DOHH2 (cell line): Measurements from ENCODE around the gene PON1.

Source experiments
- H3F3A ChIP-seq: fragments of 200-600 bp; sonication (generic), shearing (Covaris generic); 2 replicates; pipeline ENCODE4 v1.6.0; 2016; ENCODE audit warnings: antibody characterized with exemption, mild to moderate bottlenecking; ENCODE audit not compliant: control insufficient read depth, insufficient read depth
- H3K27ac ChIP-seq: fragments of 200-600 bp; sonication (generic); 2 replicates; pipeline ENCODE4 v1.5.1; 2014; ENCODE audit warnings: low read depth, mild to moderate bottlenecking, low read length, moderate library complexity
- H3K27me3 ChIP-seq: fragments of 200-600 bp; sonication (generic); 2 replicates; pipeline ENCODE4 v1.6.1; 2014; ENCODE audit warnings: mild to moderate bottlenecking, low read length, mixed read lengths; ENCODE audit not compliant: control insufficient read depth
- H3K36me3 ChIP-seq: fragments of 200-600 bp; sonication (generic); 2 replicates; pipeline ENCODE4 v1.6.1; 2014; ENCODE audit warnings: mild to moderate bottlenecking, low read length, moderate library complexity, mixed read lengths; ENCODE audit not compliant: control insufficient read depth
- H3K4me1 ChIP-seq: fragments of 200-600 bp; sonication (generic); 2 replicates; pipeline ENCODE4 v1.6.1; 2014; ENCODE audit warnings: mild to moderate bottlenecking, low read length, mixed read lengths; ENCODE audit not compliant: control insufficient read depth
- H3K4me2 ChIP-seq: fragments of 200-600 bp; sonication (generic); 2 replicates; pipeline ENCODE4 v1.6.0; 2014; ENCODE audit warnings: mild to moderate bottlenecking, low read length, moderate library complexity
- H3K4me3 ChIP-seq: fragments of 200-600 bp; sonication (generic); 2 replicates; pipeline ENCODE4 v1.5.1; 2014; ENCODE audit warnings: mild to moderate bottlenecking, low read length, mixed read lengths
- H3K79me2 ChIP-seq: fragments of 200-600 bp; sonication (generic); 2 replicates; pipeline ENCODE4 v1.6.1; 2014; ENCODE audit warnings: mild to moderate bottlenecking, low read length, mixed read lengths; ENCODE audit not compliant: control insufficient read depth
- H3K9me2 ChIP-seq: fragments of 200-600 bp; sonication (generic); replicated peaks from 2 replicates; pipeline ENCODE4 v1.6.1; 2014; ENCODE audit warnings: mild to moderate bottlenecking, low read length, mixed read lengths; ENCODE audit not compliant: control insufficient read depth
- H3K9me3 ChIP-seq: fragments of 200-600 bp; sonication (generic); 2 replicates; pipeline ENCODE4 v1.6.1; 2014; ENCODE audit warnings: antibody characterized with exemption, low read length, mixed read lengths; ENCODE audit not compliant: control insufficient read depth, insufficient read depth
- H4K20me1 ChIP-seq: fragments of 200-600 bp; sonication (generic); 2 replicates; pipeline ENCODE4 v1.6.0; 2014; ENCODE audit warnings: low read depth, mild to moderate bottlenecking, antibody characterized with exemption, low read length, moderate library complexity; ENCODE audit not compliant: control insufficient read depth, insufficient read depth
- EZH2phosphoT487 ChIP-seq: fragments of 200-600 bp; sonication (generic); IDR thresholded peaks from 2 replicates; pipeline ENCODE4 v1.6.1; 2017; ENCODE audit warnings: borderline replicate concordance, mild to moderate bottlenecking, antibody characterized with exemption, low read length, moderate library complexity, mixed read lengths
- TF ChIP-seq, protein P1 (sequence below): fragments of 200-600 bp; sonication (generic); IDR thresholded peaks from one replicate; pipeline ENCODE4 v1.5.1; 2014; ENCODE audit warnings: antibody characterized with exemption, mild to moderate bottlenecking, low read depth, low read length; ENCODE audit not compliant: poor library complexity, severe bottlenecking

The PON1 gene

GRCh38 chr7:95263785-95264362 is 60.5 kb downstream of the PON1 start:
- H3K4me1 ChIP-seq = no peaks in the 10 kb centered on the region
- TF ChIP-seq EZH2phosphoT487 = no peak
- no peaks in the 10 kb centered on the region; the same call in 1 of the 2 replicates for H3K9me2 ChIP-seq

DNA sequence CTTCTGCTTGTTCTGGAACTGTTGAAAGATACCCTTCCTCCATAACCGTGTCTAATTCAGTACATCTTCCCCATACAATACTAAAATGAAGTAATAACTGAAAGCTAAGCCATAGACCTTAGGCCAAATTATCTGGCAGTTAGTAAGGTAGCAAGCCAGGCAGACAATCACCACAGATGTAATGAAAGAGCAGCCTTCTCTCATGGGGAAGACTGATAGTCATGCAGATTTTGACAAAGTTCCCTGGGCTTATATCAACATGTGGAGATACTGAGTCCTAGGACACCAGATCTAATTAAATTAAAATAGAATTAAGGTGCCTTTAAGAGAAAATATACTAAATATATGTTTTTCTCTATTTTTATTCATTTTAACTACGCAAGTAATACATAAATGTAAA is 61.5 kb downstream of the PON1 start:
- no peak overlapping the region for H3K4me2 ChIP-seq
- H3K79me2 ChIP-seq = no peaks in the 10 kb centered on the region
- TF ChIP-seq, protein P1, sequence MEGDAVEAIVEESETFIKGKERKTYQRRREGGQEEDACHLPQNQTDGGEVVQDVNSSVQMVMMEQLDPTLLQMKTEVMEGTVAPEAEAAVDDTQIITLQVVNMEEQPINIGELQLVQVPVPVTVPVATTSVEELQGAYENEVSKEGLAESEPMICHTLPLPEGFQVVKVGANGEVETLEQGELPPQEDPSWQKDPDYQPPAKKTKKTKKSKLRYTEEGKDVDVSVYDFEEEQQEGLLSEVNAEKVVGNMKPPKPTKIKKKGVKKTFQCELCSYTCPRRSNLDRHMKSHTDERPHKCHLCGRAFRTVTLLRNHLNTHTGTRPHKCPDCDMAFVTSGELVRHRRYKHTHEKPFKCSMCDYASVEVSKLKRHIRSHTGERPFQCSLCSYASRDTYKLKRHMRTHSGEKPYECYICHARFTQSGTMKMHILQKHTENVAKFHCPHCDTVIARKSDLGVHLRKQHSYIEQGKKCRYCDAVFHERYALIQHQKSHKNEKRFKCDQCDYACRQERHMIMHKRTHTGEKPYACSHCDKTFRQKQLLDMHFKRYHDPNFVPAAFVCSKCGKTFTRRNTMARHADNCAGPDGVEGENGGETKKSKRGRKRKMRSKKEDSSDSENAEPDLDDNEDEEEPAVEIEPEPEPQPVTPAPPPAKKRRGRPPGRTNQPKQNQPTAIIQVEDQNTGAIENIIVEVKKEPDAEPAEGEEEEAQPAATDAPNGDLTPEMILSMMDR = no peak
- no peak for TF ChIP-seq EZH2phosphoT487
- H3F3A ChIP-seq = no peaks in the 10 kb centered on the region
- no peaks in the 10 kb centered on the region for H4K20me1 ChIP-seq
- no peaks in the 10 kb centered on the region for H3K36me3 ChIP-seq
- H3K27ac ChIP-seq = no peak overlapping the region
- H3K27me3 ChIP-seq = no peaks in the 10 kb centered on the region
- H3K4me1 ChIP-seq = no peaks in the 10 kb centered on the region
- H3K4me3 ChIP-seq = no peak overlapping the region
- H3K9me3 ChIP-seq = no peaks in the 10 kb centered on the region
- no peaks in the 10 kb centered on the region for H3K9me2 ChIP-seq

More at GRCh38 chr7:95263785-95264362, 60.5 kb downstream of the PON1 start:
- H3K36me3 ChIP-seq = no peaks in the 10 kb centered on the region
- no peaks in the 10 kb centered on the region for H3K9me3 ChIP-seq
- no peaks in the 10 kb centered on the region for H4K20me1 ChIP-seq
- H3K27ac ChIP-seq = no peak overlapping the region
- H3F3A ChIP-seq = no peaks in the 10 kb centered on the region
- H3K27me3 ChIP-seq = no peaks in the 10 kb centered on the region
- H3K4me2 ChIP-seq = no peak overlapping the region
- H3K4me3 ChIP-seq = no peak overlapping the region
- no peaks in the 10 kb centered on the region for H3K79me2 ChIP-seq

DNA sequence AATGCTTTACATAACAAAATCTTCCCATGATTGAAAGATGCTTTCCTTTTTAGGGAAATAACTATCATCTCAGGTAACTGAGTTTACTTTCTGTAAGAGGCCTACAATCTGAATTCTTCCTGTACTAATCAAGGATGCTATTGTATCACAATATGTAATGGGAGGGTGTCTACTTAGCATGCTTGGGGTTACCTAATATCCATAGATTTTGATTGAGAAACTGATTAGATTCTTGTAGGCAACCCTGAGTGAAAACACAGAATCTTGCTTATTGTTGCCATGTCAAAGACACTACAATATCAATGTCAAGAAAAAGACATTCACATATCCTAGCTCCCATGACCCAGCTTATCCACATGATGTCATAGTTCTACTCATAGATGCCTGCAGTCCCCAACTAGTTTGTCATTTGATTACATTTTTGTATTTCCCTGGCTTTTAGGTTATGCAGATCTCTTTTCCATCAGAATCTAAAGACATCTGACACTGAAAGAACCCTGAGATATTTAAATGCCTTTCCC is 62.4 kb downstream of the PON1 start:
- no peaks in the 10 kb centered on the region for H3K79me2 ChIP-seq
- H3K36me3 ChIP-seq = no peaks in the 10 kb centered on the region
- H3K9me3 ChIP-seq = no peaks in the 10 kb centered on the region
- TF ChIP-seq, protein P1 = no peak
- TF ChIP-seq EZH2phosphoT487 = no peak
- no peaks in the 10 kb centered on the region for H3K27me3 ChIP-seq
- H3K27ac ChIP-seq = no peak overlapping the region
- H3K4me1 ChIP-seq = no peaks in the 10 kb centered on the region
- no peak overlapping the region for H3K4me2 ChIP-seq
- no peaks in the 10 kb centered on the region for H3F3A ChIP-seq
- no peaks in the 10 kb centered on the region for H4K20me1 ChIP-seq
- no peak overlapping the region for H3K4me3 ChIP-seq
- no peaks in the 10 kb centered on the region for H3K9me2 ChIP-seq

DNA sequence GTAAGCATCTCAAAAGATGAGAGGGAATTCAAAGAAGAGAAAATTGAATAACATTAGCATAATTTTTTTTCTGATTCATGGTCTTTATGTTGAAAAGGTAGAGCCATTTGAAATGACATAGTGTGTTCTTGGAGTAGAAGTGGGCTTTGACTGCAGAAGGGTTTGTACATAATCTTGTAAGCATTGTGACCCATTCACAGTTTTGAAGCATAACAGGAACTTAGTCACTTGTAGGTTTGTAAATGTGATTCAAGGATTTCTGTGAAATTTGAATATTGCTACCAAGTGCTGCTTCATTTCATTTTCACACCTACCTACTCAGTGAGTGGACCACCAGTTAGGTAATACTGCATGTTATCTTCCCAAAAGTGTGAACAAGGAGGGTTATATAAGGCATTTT is 68.6 kb downstream of the PON1 start:
- no peaks in the 10 kb centered on the region for H3K36me3 ChIP-seq
- no peak overlapping the region for H3K4me2 ChIP-seq
- H3K4me1 ChIP-seq = no peaks in the 10 kb centered on the region
- H3K27ac ChIP-seq = no peak overlapping the region
- H3K79me2 ChIP-seq = no peaks in the 10 kb centered on the region
- TF ChIP-seq, protein P1 = no peak
- TF ChIP-seq EZH2phosphoT487 = no peak
- no peaks in the 10 kb centered on the region for H3K9me2 ChIP-seq
- H4K20me1 ChIP-seq = no peaks in the 10 kb centered on the region
- peaks cover 6% of the 10 kb centered on the region for H3K27me3 ChIP-seq
- H3K4me3 ChIP-seq = no peak overlapping the region
- no peaks in the 10 kb centered on the region for H3K9me3 ChIP-seq
- no peaks in the 10 kb centered on the region for H3F3A ChIP-seq
